HG02759 (cell line): ENCODE results near the gene PCYT2.

Source experiments
- ATAC-seq: cut with Tn5 transposase; IDR thresholded peaks from one replicate; pipeline ENCODE4 v1.9.1; 2021; ENCODE audit warnings: mild to moderate bottlenecking, moderate library complexity; ENCODE audit not compliant: unreplicated experiment

PCYT2 gene

GRCh38 chr17:81944858-81945257 is 33.7 kb upstream of the PCYT2 start:
- no peak for ATAC-seq

DNA sequence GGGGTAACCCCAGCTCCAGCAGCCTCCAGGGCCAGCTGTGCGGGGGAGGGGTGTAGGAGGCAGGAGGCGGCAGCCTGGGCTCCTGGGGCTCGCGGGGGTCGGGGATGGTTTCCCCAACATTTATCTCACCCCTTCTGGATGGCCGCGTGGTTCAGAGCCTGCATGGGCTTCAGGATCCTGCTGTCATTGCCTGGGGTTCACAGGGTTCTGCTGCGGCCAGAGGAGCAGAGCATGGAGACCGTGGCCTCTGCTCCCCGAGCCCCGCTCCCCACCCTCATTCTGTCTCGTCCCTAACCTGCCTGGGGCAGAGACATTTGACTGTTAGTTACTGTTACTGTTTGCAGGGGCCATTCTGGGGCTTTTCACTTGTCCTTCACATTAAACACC is 31.0 kb upstream of the PCYT2 start:
- ATAC-seq: no peak

- ATAC-seq: no peak
Observed at GRCh38 chr17:81941484-81942166, 30.4 kb upstream of the PCYT2 start.

DNA sequence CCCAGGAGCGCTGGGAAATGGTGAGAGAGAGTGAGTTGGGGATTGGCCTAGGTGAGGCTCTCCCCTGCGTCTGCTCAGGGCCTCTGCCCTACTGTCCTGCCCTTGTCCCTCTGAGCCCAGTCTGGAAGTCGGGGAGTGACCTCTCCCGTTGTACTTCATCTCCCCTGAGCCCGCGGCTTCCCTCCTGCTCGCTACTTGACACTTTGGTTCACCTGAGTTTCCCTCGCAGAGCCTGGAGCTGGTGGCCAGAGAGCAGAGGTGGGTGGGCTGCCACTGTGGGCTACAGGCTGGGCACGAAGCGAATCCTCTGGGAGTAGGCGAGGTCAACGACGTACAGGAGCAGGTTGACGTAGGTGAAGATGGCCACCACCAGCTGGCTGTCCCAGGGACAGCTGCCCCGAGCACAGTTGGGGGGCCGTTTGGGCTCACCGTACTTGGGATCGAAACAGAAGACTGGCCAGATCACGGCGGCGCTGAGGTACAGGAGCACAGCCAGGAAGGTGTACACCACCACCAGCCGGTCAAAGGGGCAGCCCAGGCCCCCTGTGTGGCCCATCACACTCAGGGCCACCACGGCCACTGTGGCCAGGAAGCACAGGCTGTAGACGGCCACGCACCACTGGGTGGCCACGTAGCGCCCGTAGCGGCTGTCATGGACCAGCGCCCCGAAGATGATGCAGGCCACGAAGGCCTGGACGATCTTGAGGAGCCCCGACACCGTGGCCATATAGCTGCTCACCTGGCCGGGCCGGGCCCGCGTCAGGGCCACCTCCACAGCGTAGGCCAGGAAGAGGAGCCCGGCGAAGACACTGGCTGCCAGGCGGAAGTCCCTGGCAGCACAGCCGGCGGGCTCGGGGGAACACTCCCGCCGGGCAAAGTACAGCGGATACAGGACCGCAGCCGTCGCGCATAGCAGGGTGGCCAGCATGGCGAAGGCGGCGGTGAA is 29.6 kb upstream of the PCYT2 start:
- no peak for ATAC-seq

DNA sequence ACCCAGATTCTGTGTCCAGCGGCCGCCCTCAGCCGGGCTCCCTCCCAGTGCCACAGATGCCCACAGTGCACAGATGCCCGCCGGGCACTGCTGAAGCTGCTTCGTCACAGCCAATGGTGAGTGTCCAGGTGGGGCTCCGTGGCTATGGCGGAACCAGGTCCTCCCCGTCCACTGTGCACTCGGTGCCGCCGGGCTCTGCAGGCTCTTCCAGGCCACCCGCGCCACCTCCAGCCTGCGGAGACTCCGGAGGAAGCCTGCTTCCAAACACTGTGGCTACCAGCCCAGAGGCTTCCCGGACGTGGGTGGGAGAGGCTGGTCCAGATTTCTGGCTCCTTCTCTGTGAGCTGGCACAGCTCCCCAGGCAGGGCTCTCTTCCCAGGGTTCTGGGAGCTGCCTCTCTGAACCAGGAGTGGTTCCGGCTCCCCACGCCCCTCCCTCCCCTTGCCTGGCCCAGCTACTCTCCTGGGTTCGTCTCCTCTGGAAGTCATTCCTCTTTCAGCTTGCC is 28.7 kb upstream of the PCYT2 start:
- ATAC-seq: no peak

GRCh38 chr17:81939218-81939617 is 28.0 kb upstream of the PCYT2 start:
- ATAC-seq: no peak

GRCh38 chr17:81935709-81936084 is 24.5 kb upstream of the PCYT2 start:
- no peak for ATAC-seq

DNA sequence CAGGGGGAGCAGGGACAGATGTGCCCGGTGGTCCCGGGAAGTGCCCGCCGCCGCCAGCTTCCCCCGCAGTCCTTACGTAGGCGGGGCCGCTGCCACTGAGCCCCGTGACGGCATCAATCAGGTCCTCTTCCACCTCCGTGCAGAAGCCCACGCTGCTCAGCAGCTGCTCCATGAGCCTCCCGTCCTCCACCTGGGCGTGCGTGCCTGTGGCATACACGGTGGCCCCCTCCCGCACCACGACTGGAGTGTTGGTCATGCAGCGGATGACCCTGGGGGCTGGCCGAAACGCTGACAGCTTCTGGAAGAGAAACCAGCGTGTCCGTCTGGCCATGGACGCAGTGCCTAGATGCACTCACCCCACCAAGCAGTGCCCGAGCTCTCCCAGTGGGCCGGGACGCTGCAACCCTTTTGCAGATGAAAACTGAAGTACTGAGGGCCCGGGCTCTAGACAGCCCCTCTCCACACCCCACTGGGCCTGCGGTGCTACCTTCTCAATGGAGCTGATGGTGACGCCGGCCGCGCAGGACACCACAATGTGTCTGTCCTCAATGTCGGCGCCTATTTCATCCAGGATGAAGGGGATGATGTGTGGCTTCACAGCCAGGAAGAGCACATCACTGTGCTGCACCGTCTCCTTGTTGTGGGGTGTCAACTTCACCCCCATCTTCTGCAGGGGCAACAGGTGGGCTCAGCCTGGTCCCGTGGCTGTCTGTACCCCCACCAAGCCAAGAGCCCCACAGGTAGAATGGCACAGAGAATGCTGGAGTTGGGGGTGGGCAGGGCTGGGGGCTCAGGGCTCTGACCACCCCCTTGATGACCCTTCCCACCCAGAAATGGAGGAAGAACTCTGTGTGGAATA is 23.9 kb upstream of the PCYT2 start:
- ATAC-seq: no peak

- no peak for ATAC-seq
Observed at GRCh38 chr17:81934098-81934757, 23.0 kb upstream of the PCYT2 start.

DNA sequence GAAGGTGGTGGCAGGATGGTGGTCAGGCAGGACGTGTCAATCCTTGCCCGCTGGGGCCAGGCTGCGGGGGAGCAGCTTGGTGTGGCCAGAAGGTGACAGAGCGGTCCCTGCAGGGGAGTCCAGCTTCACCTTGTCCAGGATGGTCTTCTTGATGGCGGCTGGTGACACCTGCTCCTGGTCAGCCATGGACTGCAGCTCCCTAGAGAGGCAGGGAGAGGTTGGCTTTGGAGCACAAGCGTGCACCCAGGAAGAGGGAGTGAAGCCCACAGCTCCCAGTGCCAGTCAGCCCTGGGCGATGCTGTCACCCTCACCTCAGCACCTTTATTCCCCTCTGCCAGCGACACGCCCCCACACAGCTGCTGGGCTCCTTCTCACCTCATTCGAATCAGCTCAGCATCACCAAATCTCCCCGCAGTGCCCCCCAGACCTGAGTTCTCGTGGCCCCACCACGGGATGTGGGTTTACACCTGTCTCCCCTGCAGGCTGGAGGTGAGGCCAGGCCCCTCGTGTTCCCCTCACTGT is 22.0 kb upstream of the PCYT2 start:
- no peak for ATAC-seq

- no peak for ATAC-seq
Observed at GRCh38 chr17:81932333-81932983, 21.3 kb upstream of the PCYT2 start.

GRCh38 chr17:81931557-81932332 is 20.5 kb upstream of the PCYT2 start:
- no peak for ATAC-seq

DNA sequence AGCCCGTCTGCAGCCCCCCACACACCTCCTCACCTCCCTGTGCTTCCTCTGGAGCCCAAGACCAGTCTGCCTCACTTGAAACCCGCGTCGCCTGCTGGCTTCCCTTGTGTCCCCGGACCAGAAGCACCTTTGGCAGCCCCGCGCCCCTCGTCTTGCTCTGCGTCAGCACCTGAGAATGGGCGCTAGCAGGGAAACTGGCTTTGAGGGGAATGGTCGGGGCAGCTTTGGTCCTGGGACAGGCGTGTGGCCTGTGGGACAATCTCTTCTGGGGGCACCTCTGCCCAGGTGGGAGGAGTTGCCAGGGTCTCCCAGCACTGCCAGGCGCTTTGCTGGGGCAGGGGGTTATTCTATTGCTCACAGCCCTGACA is 20.0 kb upstream of the PCYT2 start:
- no peak for ATAC-seq

DNA sequence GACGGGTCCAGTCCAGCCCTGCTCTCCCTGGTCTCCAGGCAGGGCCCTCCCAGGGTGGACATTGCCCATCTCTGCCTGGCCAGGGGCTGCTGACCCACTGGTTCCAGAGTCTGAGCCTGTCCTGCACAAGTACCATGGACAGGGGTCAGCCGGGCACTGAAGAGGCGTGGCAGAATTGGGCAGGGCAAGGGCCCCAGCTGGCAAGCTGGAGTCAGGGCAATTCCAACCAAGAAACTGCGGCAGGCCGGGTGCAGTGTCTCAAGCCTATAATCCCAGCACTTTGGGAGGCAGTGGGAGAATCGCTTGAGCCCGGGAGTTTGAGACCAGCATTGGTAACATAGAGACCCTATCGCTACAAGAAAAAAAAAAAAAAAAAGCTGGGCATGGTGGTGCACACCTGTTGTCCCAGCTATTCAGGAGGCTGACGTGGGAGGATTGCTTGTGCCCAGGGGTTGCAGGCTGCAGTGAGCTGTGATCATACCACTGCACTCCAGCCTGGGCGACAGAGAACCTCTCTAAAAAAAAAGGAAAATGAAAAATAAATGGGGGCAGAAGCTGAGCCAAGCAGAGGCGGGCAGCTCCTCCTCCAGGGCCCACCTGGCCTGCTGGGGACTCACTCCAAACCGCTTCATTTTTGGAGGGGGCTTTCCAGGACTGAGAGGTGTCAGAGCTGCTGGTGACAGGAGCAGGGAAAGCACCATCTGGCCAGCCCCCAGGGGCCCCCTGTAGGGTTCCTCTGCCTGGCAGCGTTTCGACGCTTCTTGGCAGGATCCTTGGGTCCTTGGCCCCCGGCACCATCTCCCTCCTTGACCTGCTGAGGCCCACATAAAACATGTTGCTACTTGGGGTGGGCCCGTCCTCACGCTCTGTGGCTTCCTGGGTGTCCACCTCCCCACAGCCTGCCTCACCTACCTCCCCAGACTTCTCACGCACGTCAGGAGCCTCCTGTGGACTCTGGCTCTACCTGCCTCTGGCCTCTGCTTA is 19.2 kb upstream of the PCYT2 start:
- no peak for ATAC-seq

GRCh38 chr17:81929253-81930141 is 18.3 kb upstream of the PCYT2 start:
- no peak for ATAC-seq

- no peak for ATAC-seq
Observed at GRCh38 chr17:81928544-81929252, 17.5 kb upstream of the PCYT2 start.
